Neural crest cell (in vitro differentiated cells): Measurements from ENCODE around the gene SMTNL2. TPM values are rescaled to one million over a fixed set of nuclear protein-coding genes. Genes with fewer than 3 reads are reported as not detected.

ENCODE experiments used
- DNase-seq: peaks from one replicate; pipeline ENCODE4 v3.0.0; 2021; ENCODE audit warnings: low read depth, mixed read lengths, low spot score
- H3K27ac Mint-ChIP-seq: one replicate; pipeline ENCODE4 v1.8.0; 2021; ENCODE audit warnings: mild to moderate bottlenecking, mixed read lengths; ENCODE audit not compliant: unreplicated experiment
- H3K27me3 Mint-ChIP-seq: 2 replicates; pipeline ENCODE4 v1.8.0; 2021; ENCODE audit warnings: low read depth, mild to moderate bottlenecking, mixed read lengths
- H3K36me3 Mint-ChIP-seq: 2 replicates; pipeline ENCODE4 v1.8.0; 2021; ENCODE audit warnings: low read depth, mild to moderate bottlenecking, mixed read lengths
- H3K4me1 Mint-ChIP-seq: 2 replicates; pipeline ENCODE4 v1.8.0; 2021; ENCODE audit warnings: mixed read lengths
- H3K4me3 Mint-ChIP-seq: one replicate; pipeline ENCODE4 v1.8.0; 2021; ENCODE audit warnings: mild to moderate bottlenecking, mixed read lengths
- H3K9me3 Mint-ChIP-seq: 2 replicates; pipeline ENCODE4 v1.8.0; 2021; ENCODE audit warnings: mixed read lengths
- total RNA-seq: library from RNA; stranded (reverse); gene quantifications from 2 replicates; pipeline ENCODE4 v1.2.1, GENCODE V29; 2021
- TF ChIP-seq, protein P1 (sequence below): fragments of 200-600 bp; sonication (generic); conservative IDR thresholded peaks from 2 replicates; pipeline ENCODE4 v1.5.0; 2021; ENCODE audit warnings: antibody characterized with exemption, mild to moderate bottlenecking

Gene SMTNL2
- total RNA-seq, 1 donor from 2014 or later = 1.1 TPM

DNA sequence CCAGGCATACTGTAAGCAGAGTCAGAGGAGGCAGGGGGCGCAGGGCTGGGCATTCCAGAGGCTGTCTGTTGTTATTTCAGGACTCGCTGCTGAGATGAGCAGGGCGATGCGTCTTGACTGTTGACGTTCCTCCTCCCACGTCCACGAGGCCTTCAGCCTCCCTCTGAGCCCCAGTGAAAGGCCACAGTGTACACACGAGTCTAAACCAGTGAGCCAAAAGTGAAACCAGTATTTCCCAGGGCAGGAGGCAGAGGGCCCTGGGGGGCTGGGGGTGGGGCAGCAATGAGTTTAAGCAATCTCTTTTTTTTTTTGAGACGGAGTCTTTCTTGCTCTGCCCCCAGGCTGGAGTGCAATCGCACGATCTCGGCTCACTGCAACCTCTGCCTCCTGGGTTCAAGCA, 21.5 kb downstream of the SMTNL2 start:
- TF ChIP-seq, protein P1, sequence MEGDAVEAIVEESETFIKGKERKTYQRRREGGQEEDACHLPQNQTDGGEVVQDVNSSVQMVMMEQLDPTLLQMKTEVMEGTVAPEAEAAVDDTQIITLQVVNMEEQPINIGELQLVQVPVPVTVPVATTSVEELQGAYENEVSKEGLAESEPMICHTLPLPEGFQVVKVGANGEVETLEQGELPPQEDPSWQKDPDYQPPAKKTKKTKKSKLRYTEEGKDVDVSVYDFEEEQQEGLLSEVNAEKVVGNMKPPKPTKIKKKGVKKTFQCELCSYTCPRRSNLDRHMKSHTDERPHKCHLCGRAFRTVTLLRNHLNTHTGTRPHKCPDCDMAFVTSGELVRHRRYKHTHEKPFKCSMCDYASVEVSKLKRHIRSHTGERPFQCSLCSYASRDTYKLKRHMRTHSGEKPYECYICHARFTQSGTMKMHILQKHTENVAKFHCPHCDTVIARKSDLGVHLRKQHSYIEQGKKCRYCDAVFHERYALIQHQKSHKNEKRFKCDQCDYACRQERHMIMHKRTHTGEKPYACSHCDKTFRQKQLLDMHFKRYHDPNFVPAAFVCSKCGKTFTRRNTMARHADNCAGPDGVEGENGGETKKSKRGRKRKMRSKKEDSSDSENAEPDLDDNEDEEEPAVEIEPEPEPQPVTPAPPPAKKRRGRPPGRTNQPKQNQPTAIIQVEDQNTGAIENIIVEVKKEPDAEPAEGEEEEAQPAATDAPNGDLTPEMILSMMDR = no peak

DNA sequence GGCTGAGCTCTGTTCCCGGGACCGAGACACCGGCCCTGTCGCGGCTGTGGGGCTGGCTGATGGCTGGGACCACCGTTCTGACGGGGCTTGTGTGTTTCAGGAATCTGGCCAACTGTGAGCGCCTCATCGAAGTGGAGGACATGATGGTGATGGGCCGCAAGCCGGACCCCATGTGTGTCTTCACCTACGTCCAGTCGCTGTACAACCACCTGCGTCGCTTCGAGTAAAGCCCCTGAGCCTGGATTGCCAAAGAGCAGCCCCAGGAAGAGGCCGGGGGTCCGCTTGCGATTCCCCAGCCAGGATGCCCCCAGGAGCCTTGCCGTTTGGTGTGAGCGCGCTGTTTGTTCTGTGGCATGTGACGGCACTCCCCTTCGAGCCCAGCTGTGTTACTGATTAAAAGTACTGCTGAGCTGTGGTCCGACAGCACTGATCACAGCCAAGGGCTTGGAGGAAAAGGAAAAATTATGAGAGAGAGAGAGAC, 23.0 kb downstream of the SMTNL2 start:
- Mint-ChIP-seq H3K9me3 (no peaks in the 10 kb centered on the region), H3K27me3 (peaks cover 4% of the 10 kb centered on the region), H3K4me3 (no peak overlapping the region), H3K27ac (peak overlapping the region; percentile 85), H3K36me3 (no peaks in the 10 kb centered on the region), H3K4me1 (peaks cover 12% of the 10 kb centered on the region)
- TF ChIP-seq, protein P1 = no peak
- no peak for DNase-seq

More for the DNA sequence above, 21.5 kb downstream of the SMTNL2 start:
- Mint-ChIP-seq H3K27me3 (peaks cover 4% of the 10 kb centered on the region), H3K4me3 (no peak overlapping the region), H3K27ac (no peak overlapping the region), H3K9me3 (no peaks in the 10 kb centered on the region), H3K36me3 (no peaks in the 10 kb centered on the region), H3K4me1 (peaks cover 13% of the 10 kb centered on the region)
- DNase-seq = no peak

DNA sequence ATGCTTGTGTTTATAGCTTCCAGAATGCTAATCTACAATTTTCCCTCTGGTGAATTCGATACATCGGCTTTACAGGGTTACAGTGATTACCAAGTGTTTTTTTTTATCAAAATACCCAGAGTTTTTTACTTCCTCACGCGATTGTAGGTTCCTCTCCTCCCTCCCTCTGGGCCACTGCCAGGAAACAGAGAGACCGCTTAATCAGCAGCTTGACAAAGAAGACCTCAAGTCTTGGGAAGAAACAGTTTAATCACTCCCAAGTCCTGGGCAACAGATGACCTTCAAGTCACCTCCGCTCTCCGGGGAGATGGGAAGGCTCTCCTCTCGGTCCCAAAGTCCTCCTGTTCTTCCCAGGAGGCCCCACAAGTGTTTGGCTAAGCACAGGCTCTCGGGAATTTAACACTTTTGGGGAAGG, 23.5 kb downstream of the SMTNL2 start:
- H3K4me1 Mint-ChIP-seq = peaks cover 12% of the 10 kb centered on the region
- no peaks in the 10 kb centered on the region for H3K9me3 Mint-ChIP-seq
- TF ChIP-seq, protein P1 = no peak
- H3K27me3 Mint-ChIP-seq = peaks cover 4% of the 10 kb centered on the region
- peak overlapping the region; percentile 85 for H3K27ac Mint-ChIP-seq
- no peak for DNase-seq
- no peaks in the 10 kb centered on the region for H3K36me3 Mint-ChIP-seq
- no peak overlapping the region for H3K4me3 Mint-ChIP-seq

DNA sequence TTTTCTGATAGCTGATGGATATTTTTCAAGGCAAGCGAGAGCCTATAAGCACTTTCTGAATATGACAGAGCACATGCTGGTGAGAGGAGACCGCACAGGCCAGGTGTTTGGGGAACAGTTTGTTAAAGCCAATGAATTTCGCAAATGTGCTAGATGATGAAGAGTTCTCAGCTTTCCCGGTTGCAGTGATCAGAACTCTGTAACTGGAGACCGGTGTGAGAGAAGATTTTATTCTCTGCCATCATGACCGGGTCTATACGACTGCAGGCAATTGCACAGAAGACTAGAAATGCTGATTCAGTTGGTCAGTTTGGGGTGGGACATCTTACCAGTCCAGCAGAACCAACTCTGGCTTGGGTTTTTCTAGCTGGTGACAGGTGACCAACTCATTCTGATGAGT, 25.4 kb downstream of the SMTNL2 start:
- Mint-ChIP-seq H3K36me3 (no peaks in the 10 kb centered on the region), H3K4me1 (peaks cover 12% of the 10 kb centered on the region)
- TF ChIP-seq, protein P1 = no peak

DNA sequence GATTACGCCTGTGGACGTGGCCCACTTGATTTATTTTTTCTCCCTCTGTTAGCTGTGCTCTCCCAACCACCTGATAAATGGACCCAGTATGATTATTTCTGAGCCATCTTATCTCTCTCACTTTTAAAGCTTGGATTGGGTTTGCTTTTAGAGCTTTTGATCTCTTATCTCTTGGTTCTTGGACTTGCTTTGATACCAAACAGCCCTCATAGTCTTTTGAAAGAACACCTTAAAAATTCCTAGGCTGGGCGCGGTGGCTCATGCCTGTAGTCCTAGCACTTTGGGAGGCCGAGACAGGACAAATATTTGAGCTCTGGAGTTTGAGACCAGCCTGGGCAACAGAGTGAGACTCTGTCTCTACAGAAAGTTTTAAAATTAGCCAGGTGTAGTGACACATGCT, 25.8 kb downstream of the SMTNL2 start:
- Mint-ChIP-seq H3K4me1 (peaks cover 12% of the 10 kb centered on the region), H3K27me3 (peaks cover 4% of the 10 kb centered on the region), H3K9me3 (no peaks in the 10 kb centered on the region), H3K4me3 (no peak overlapping the region), H3K27ac (no peak overlapping the region), H3K36me3 (no peaks in the 10 kb centered on the region)
- DNase-seq = no peak
- TF ChIP-seq, protein P1 = no peak

More for the DNA sequence above, 25.4 kb downstream of the SMTNL2 start:
- Mint-ChIP-seq H3K27me3 (peaks cover 4% of the 10 kb centered on the region), H3K4me3 (no peak overlapping the region), H3K9me3 (no peaks in the 10 kb centered on the region), H3K27ac (no peak overlapping the region)
- DNase-seq = no peak

DNA sequence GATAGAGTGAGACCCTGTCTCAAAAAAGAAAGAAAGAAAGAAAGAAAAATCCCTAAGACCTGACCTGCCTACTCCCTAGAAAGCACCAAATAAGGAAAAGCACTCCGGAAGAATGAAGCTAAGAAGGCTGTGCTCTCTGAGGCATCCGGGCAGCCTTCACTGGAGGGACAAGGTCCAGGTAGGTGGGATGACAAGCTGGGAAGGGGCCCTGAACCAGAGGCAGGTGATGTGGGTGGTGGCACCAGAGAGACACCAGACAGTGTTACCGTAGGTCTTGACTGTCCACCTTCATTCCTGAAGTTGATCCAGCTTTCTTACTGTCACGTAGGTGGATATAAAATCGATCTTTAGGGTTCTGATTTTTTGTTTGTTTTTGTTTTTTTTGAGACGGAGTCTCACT, 26.3 kb downstream of the SMTNL2 start:
- Mint-ChIP-seq H3K9me3 (no peaks in the 10 kb centered on the region), H3K4me1 (peaks cover 12% of the 10 kb centered on the region), H3K4me3 (no peak overlapping the region), H3K27me3 (peaks cover 4% of the 10 kb centered on the region), H3K36me3 (no peaks in the 10 kb centered on the region), H3K27ac (no peak overlapping the region)
- DNase-seq = no peak
- TF ChIP-seq, protein P1 = no peak
